H1 (cell line): ENCODE results near the gene DMXL1. TPM values are rescaled to one million over a fixed set of nuclear protein-coding genes. Genes with fewer than 3 reads are reported as not detected.

Experiments used
- CTCF ChIA-PET: fragments of 300-600 bp; sonication (Branson Sonifier 250); formaldehyde crosslinking; loops from one replicate; lab custom pipeline; 2021; ENCODE audit not compliant: partially characterized antibody; lab: Charles Lee
- POLR2A ChIA-PET: fragments of 300-600 bp; sonication (Branson Sonifier 250); formaldehyde crosslinking; loops from one replicate; lab custom pipeline; 2021; ENCODE audit warnings: inconsistent platforms; ENCODE audit not compliant: partially characterized antibody; lab: Charles Lee
- DNase-seq, 2 experiments: peaks; one replicate each; pipeline versions ENCODE4 v3.0.0 to v3.0.0-alpha.2; 2010 to 2022; ENCODE audit warnings: low spot score in 2 of 2, low read depth in 1 of 2, mixed read lengths in 1 of 2
- FAIRE-seq: peaks from 2 replicates; lab custom pipeline; 2011; peaks lifted over from hg19 to GRCh38; lab: Jason Lieb, UNC
- H2AFZ ChIP-seq: 2 replicates; pipeline ENCODE4 v1.8.1; 2012; ENCODE audit warnings: low read length, inconsistent platforms
- H2AK5ac ChIP-seq: 2 replicates; pipeline ENCODE4 v1.6.1; 2013; ENCODE audit warnings: low read depth, low read length
- H2BK120ac ChIP-seq: replicated peaks from 2 replicates; pipeline ENCODE3; 2013; ENCODE audit warnings: low read depth, low read length, inconsistent platforms
- H2BK12ac ChIP-seq: 2 replicates; pipeline ENCODE4 v1.6.1; 2013; ENCODE audit warnings: low read depth, low read length
- H2BK15ac ChIP-seq: 2 replicates; pipeline ENCODE4 v1.6.1; 2013; ENCODE audit warnings: low read length
- H2BK20ac ChIP-seq: 2 replicates; pipeline ENCODE4 v1.6.1; 2013; ENCODE audit warnings: low read length
- H2BK5ac ChIP-seq: 2 replicates; pipeline ENCODE4 v1.6.1; 2013; ENCODE audit warnings: low read depth, low read length
- H3K14ac ChIP-seq: 2 replicates; pipeline ENCODE4 v1.6.1; 2013; ENCODE audit warnings: inconsistent platforms; ENCODE audit not compliant: insufficient read length
- H3K18ac ChIP-seq: 2 replicates; pipeline ENCODE4 v1.6.1; 2013; ENCODE audit warnings: low read length; ENCODE audit errors: extremely low read depth
- H3K23ac ChIP-seq: 2 replicates; pipeline ENCODE4 v1.6.1; 2013; ENCODE audit warnings: inconsistent platforms; ENCODE audit not compliant: insufficient read length
- H3K23me2 ChIP-seq: 2 replicates; pipeline ENCODE4 v1.6.1; 2013; ENCODE audit warnings: low read depth, low read length
- H3K27ac ChIP-seq: 2 replicates; pipeline ENCODE4 v1.6.1; 2011; ENCODE audit warnings: low read depth, low read length, inconsistent platforms
- H3K27me3 ChIP-seq, 4 experiments: replicated peaks in 1 of 4; 1 replicate in 1 of 4; 2 replicates in 3 of 4; pipeline versions ENCODE4 v1.6.1 to v1.8.1; 2011 to 2013; ENCODE audit warnings: low read length in 3 of 4, mild to moderate bottlenecking in 3 of 4, inconsistent platforms in 2 of 4, mixed read lengths in 2 of 4, moderate library complexity in 1 of 4; ENCODE audit not compliant: control insufficient read depth in 3 of 4, insufficient read depth in 3 of 4; ENCODE audit errors: extremely low read depth in 1 of 4
- H3K36me3 ChIP-seq, 4 experiments: 2 replicates each; pipeline versions ENCODE4 v1.6.1 to v1.8.1; 2011 to 2013; ENCODE audit warnings: mild to moderate bottlenecking in 4 of 4, low read length in 3 of 4, moderate library complexity in 2 of 4, control low read depth in 1 of 4, inconsistent platforms in 1 of 4; ENCODE audit not compliant: insufficient read depth in 4 of 4, control insufficient read depth in 2 of 4
- H3K4ac ChIP-seq: replicated peaks from 2 replicates; pipeline ENCODE3; 2013; ENCODE audit warnings: low read length, low read depth, mixed read lengths, inconsistent platforms; ENCODE audit not compliant: insufficient read length
- H3K4me1 ChIP-seq, 4 experiments: replicated peaks in 1 of 4; 1 replicate in 1 of 4; 2 replicates in 3 of 4; pipeline versions ENCODE4 v1.6.1 to v1.8.1; 2011 to 2013; ENCODE audit warnings: low read length in 3 of 4, inconsistent platforms in 2 of 4, mixed read lengths in 1 of 4; ENCODE audit not compliant: insufficient read depth in 4 of 4, control insufficient read depth in 3 of 4
- H3K4me2 ChIP-seq, 2 experiments: 2 replicates each; pipeline versions ENCODE4 v1.6.1 to v1.8.1; 2011 to 2013; ENCODE audit warnings: low read depth in 2 of 2, low read length in 2 of 2, control low read depth in 1 of 2, inconsistent platforms in 1 of 2, mild to moderate bottlenecking in 1 of 2; ENCODE audit not compliant: insufficient read depth in 1 of 2
- H3K4me3 ChIP-seq, 4 experiments: fragments of 200-600, 300-600 bp in 1 of 4; sonication (generic), shearing (Covaris generic), sonication (Bioruptor Twin) in 1 of 4; 2 replicates each; pipeline versions ENCODE4 v1.5.1 to v1.8.1; 2011 to 2016; ENCODE audit warnings: low read length in 4 of 4, low read depth in 3 of 4, control low read depth in 2 of 4, inconsistent platforms in 2 of 4, mild to moderate bottlenecking in 2 of 4, mixed read lengths in 1 of 4, moderate library complexity in 1 of 4; ENCODE audit not compliant: insufficient read depth in 2 of 4; ENCODE audit errors: extremely low read depth in 1 of 4
- H3K56ac ChIP-seq: replicated peaks from 2 replicates; pipeline ENCODE3; 2013; ENCODE audit warnings: low read depth, mild to moderate bottlenecking, mixed read lengths, low read length, inconsistent platforms; ENCODE audit not compliant: insufficient read length
- H3K79me1 ChIP-seq: 2 replicates; pipeline ENCODE4 v1.6.1; 2013; ENCODE audit warnings: low read depth, low read length, control low read depth
- H3K79me2 ChIP-seq, 2 experiments: 2 replicates each; pipeline versions ENCODE4 v1.6.1 to v1.8.1; 2012 to 2013; ENCODE audit warnings: low read length in 2 of 2, mild to moderate bottlenecking in 2 of 2, inconsistent platforms in 1 of 2; ENCODE audit not compliant: insufficient read depth in 2 of 2, control insufficient read depth in 1 of 2
- H3K9ac ChIP-seq, 4 experiments: replicated peaks in 1 of 4; 1 replicate in 1 of 4; 2 replicates in 3 of 4; pipeline versions ENCODE4 v1.6.1 to v1.8.1; 2011 to 2013; ENCODE audit warnings: low read depth in 3 of 4, low read length in 3 of 4, control low read depth in 2 of 4, mild to moderate bottlenecking in 2 of 4, moderate library complexity in 2 of 4, inconsistent platforms in 1 of 4; ENCODE audit errors: extremely low read depth in 1 of 4
- H3K9me3 ChIP-seq, 2 experiments: 2 replicates each; pipeline versions ENCODE4 v1.6.1 to v1.8.1; 2012 to 2013; ENCODE audit warnings: mild to moderate bottlenecking in 2 of 2, moderate library complexity in 2 of 2, control low read depth in 1 of 2, inconsistent platforms in 1 of 2, low read depth in 1 of 2, low read length in 1 of 2, mixed read lengths in 1 of 2; ENCODE audit not compliant: insufficient read depth in 2 of 2
- H4K20me1 ChIP-seq, 2 experiments: replicated peaks in 1 of 2; 2 replicates each; pipeline versions ENCODE3 to v1.8.1; 2011 to 2013; ENCODE audit warnings: inconsistent platforms in 2 of 2, low read length in 2 of 2, mild to moderate bottlenecking in 1 of 2; ENCODE audit not compliant: insufficient read depth in 2 of 2, control insufficient read depth in 1 of 2
- H4K5ac ChIP-seq: 2 replicates; pipeline ENCODE4 v1.6.1; 2013; ENCODE audit warnings: low read length, low read depth, mixed read lengths, inconsistent platforms; ENCODE audit not compliant: insufficient read length
- H4K8ac ChIP-seq: 2 replicates; pipeline ENCODE4 v1.8.0; 2013; ENCODE audit warnings: mild to moderate bottlenecking, moderate library complexity, low read length, inconsistent platforms; ENCODE audit not compliant: insufficient read depth; ENCODE audit errors: extremely low read depth
- H4K91ac ChIP-seq: replicated peaks from 2 replicates; pipeline ENCODE3; 2013; ENCODE audit warnings: low read length, mixed read lengths, inconsistent platforms; ENCODE audit not compliant: insufficient read length
- ASH2L ChIP-seq: fragments of 200-600, 300-600 bp; sonication (generic); IDR thresholded peaks from one replicate; pipeline ENCODE4 v1.7.1; 2017; ENCODE audit warnings: low read length
- BACH1 ChIP-seq: IDR thresholded peaks from 2 replicates; pipeline ENCODE4 v1.6.1; 2012; ENCODE audit warnings: low read length, improper control_type of control experiment
- CBX5 ChIP-seq: fragments of 300-800, 300-1000 bp; sonication (generic); IDR thresholded peaks from 2 replicates; pipeline ENCODE4 v1.7.1; 2016; ENCODE audit warnings: antibody characterized with exemption, low read length, low read depth
- GABPA ChIP-seq: IDR thresholded peaks from 2 replicates; pipeline ENCODE4 v1.6.1; 2011; ENCODE audit warnings: mild to moderate bottlenecking, low read length, moderate library complexity, borderline replicate concordance; ENCODE audit not compliant: insufficient read depth
- GTF2F1 ChIP-seq: IDR thresholded peaks from 2 replicates; pipeline ENCODE4 v1.6.1; 2012; ENCODE audit warnings: low read depth, low read length, improper control_type of control experiment, borderline replicate concordance
- JUND ChIP-seq: IDR thresholded peaks from 2 replicates; pipeline ENCODE4 v1.6.1; 2011; ENCODE audit warnings: mild to moderate bottlenecking, improper control_type of control experiment, low read length
- KDM1A ChIP-seq: fragments of 200-600, 300-600 bp; sonication (generic); IDR thresholded peaks from 2 replicates; pipeline ENCODE4 v1.7.1; 2016; ENCODE audit warnings: mild to moderate bottlenecking, low read length, borderline replicate concordance
- POLR2A ChIP-seq, 2 experiments: IDR thresholded peaks; 1 replicate in 1 of 2; 2 replicates in 1 of 2; pipeline ENCODE4 v1.6.1; 2011; ENCODE audit warnings: low read depth in 2 of 2, low read length in 2 of 2, mild to moderate bottlenecking in 2 of 2; ENCODE audit errors: control extremely low read depth in 1 of 2
- RFX5 ChIP-seq: IDR thresholded peaks from 2 replicates; pipeline ENCODE4 v1.6.1; 2011; ENCODE audit warnings: low read depth, low read length, improper control_type of control experiment, borderline replicate concordance
- RXRA ChIP-seq: IDR thresholded peaks from 2 replicates; pipeline ENCODE4 v1.6.1; 2011; ENCODE audit warnings: low read depth, mild to moderate bottlenecking, low read length, moderate library complexity; ENCODE audit not compliant: insufficient read depth
- SIX5 ChIP-seq: IDR thresholded peaks from 2 replicates; pipeline ENCODE4 v1.6.1; 2011; ENCODE audit warnings: mild to moderate bottlenecking, low read depth, low read length
- SUZ12 ChIP-seq: fragments of 200-600 bp; sonication (generic); IDR thresholded peaks from 2 replicates; pipeline ENCODE4 v1.6.1; 2012; ENCODE audit warnings: mild to moderate bottlenecking, inconsistent platforms, low read length, moderate library complexity, mixed read lengths
- TAF1 ChIP-seq: IDR thresholded peaks from 2 replicates; pipeline ENCODE4 v1.6.1; 2011; ENCODE audit warnings: mild to moderate bottlenecking, low read depth, low read length
- TAF7 ChIP-seq: optimal IDR thresholded peaks from 2 replicates; pipeline ENCODE3; 2011; ENCODE audit warnings: low read depth, mild to moderate bottlenecking, inconsistent platforms, low read length, moderate library complexity, borderline replicate concordance
- WGBS, 2 experiments: shearing (Covaris generic) in 1 of 2; methylation state at CpG; one replicate each; pipeline versions ENCODE4 v1.1.6 to v1.1.7; 2013 to 2015; ENCODE audit warnings: low lambda C conversion rate in 2 of 2, mixed read lengths in 2 of 2, inconsistent platforms in 1 of 2, low coverage in 1 of 2, missing lambda C conversion rate in 1 of 2; ENCODE audit not compliant: insufficient replicate concordance in 2 of 2, insufficient coverage in 1 of 2, insufficient read length in 1 of 2; ENCODE audit errors: extremely low coverage in 1 of 2, missing lambda C conversion rate in 1 of 2; 5-methylcytosine and 5-hydroxymethylcytosine counted together
- polyA plus RNA-seq, 7 experiments: library from polyadenylated mRNA; depleted of rRNA in 3 of 7; stranded (reverse) in 5 of 7; unstranded in 2 of 7; fragments of >200 nt in 5 of 7; fragments of 200-250 nt in 2 of 7; gene quantifications; 1 replicate in 5 of 7; 2 replicates in 1 of 7; 4 replicates in 1 of 7; pipeline versions ENCODE4 v1.2.1 to v1.2.3, GENCODE V29; 2011 to 2013; ENCODE audit warnings: missing spikeins in 2 of 7, mixed read lengths in 2 of 7
- total RNA-seq: library from RNA; stranded (reverse); fragmentation: NEBNext Ultra II Directional; extraction: Animal tissue kit (Norgen Biotek cat#: 25700); gene quantifications from 2 replicates; pipeline ENCODE4 v1.2.1, GENCODE V29; 2021

Gene DMXL1
- total and polyA plus RNA-seq, 2 of the 8 experiments (the other 6 are each of a cell fraction or from before 2014, with no cell fraction given): 10.1 to 43.9 TPM

DNA sequence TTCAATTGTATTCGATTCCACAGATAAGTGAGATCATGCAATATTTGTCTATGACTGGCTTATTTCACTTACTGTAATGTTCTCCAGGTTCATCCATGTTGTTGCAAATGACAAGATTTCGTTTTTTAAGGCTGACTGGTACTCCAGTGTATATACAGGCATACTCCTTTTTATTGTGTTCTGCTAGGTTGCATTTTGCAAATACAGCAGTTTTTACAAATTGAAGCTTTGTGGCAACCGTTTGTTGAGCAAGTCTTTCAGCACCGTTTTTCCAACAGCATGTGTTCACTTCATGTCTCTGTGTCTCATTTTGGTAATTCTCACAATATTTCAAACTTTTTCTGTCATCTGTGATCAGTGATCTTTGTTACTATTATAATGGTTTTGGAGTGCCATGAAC, 82.7 kb downstream of the DMXL1 start:
- Histone ChIP-seq H3K4me2 (no peak overlapping the region), H2BK120ac (no peak overlapping the region), H2BK12ac (no peak overlapping the region), H4K8ac (no peak overlapping the region), H3K23ac (no peak overlapping the region), H3K18ac (no peak overlapping the region), H3K14ac (no peak overlapping the region), H4K91ac (no peak overlapping the region), H3K23me2 (no peaks in the 10 kb centered on the region), H3K4ac (no peak overlapping the region), H2BK20ac (no peak overlapping the region), H2AK5ac (no peak overlapping the region), H3K56ac (no peak overlapping the region), H2BK15ac (no peak overlapping the region), H4K5ac (no peak overlapping the region), H3K9me3 (no peaks in the 10 kb centered on the region), H3K4me3 (no peak overlapping the region), H2AFZ (no peak overlapping the region), H4K20me1 (no peaks in the 10 kb centered on the region), H3K4me1 (no peaks in the 10 kb centered on the region), H3K79me1 (no peaks in the 10 kb centered on the region), H3K9ac (no peak overlapping the region), H3K27ac (no peak overlapping the region), H3K27me3 (no peaks in the 10 kb centered on the region), H3K79me2 (no peaks in the 10 kb centered on the region), H2BK5ac (no peak overlapping the region), H3K36me3 (peaks cover 2 to 50% (median 20%) of the 10 kb centered on the region in 4 experiments; a peak in 7 of 8 replicates)
- WGBS, 2 experiments: 87% methylated on average over 4 of the region's 4 CpGs; no CpG with 5 or more reads in 1 of the 2 experiments
- POLR2A ChIA-PET: interaction anchor here (1.2 kb wide), 1 partner anchor 11 kb away, joined by 3 read pairs; no protein-coding TSS in a partner anchor
- CTCF ChIA-PET: no interaction called here
- TF ChIP-seq TAF7: no peak
- TF ChIP-seq JUND: no peak
- TF ChIP-seq CBX5: no peak
- TF ChIP-seq RXRA: no peak
- TF ChIP-seq SIX5: no peak
- no peak for TF ChIP-seq GABPA
- no peak for TF ChIP-seq GTF2F1
- no peak for TF ChIP-seq SUZ12
- TF ChIP-seq POLR2A (IDR thresholded peaks at IDR 0.05; ENCODE audit: control extremely low read depth in 1 of 2, low read depth in 2 of 2, low read length in 2 of 2): no peak
- no peak for TF ChIP-seq BACH1
- no peak for TF ChIP-seq ASH2L
- TF ChIP-seq TAF1: no peak
- no peak for TF ChIP-seq KDM1A
- TF ChIP-seq RFX5: no peak
- DNase-seq (no peak), FAIRE-seq (no peak)
